Tibial nerve (tissue), 4 donors: ENCODE measurements around the gene DLX6. TPM values are rescaled to one million over a fixed set of nuclear protein-coding genes. Genes with fewer than 3 reads are reported as not detected.

ENCODE experiments used
- DNase-seq, 2 donors: peaks; one replicate each; pipeline ENCODE4 v3.0.0-alpha.2; 2019; ENCODE audit warnings: low spot score in 2 of 2
- H3K27ac ChIP-seq, 4 donors: fragments of 200-600 bp; sonication (generic) in 3 of 4; one replicate each; pipeline ENCODE4 v1.5.1; 2017 to 2019; ENCODE audit warnings: mild to moderate bottlenecking in 1 of 4
- H3K27me3 ChIP-seq, 2 donors: fragments of 200-600 bp; sonication (generic) in 1 of 2; one replicate each; pipeline versions ENCODE4 v1.5.1 to v1.6.0; 2017 to 2019
- H3K36me3 ChIP-seq, 3 donors: fragments of 200-600 bp; sonication (generic); one replicate each; pipeline ENCODE4 v1.5.1; 2018 to 2019
- H3K4me1 ChIP-seq, 4 donors: fragments of 200-600 bp; sonication (generic) in 3 of 4; one replicate each; pipeline ENCODE4 v1.5.1; 2017 to 2019
- H3K4me3 ChIP-seq, 4 donors: fragments of 200-600 bp; sonication (generic) in 3 of 4; one replicate each; pipeline ENCODE4 v1.5.1; 2017 to 2019; ENCODE audit warnings: mild to moderate bottlenecking in 1 of 4, moderate library complexity in 1 of 4
- H3K9me3 ChIP-seq, 4 donors: fragments of 200-600 bp; sonication (generic) in 3 of 4; one replicate each; pipeline ENCODE4 v1.5.1; 2017 to 2019
- CTCF ChIP-seq, 5 experiments: fragments of 200-600 bp in 3 of 5; fragments of 450-650 bp in 2 of 5; sonication (generic) in 3 of 5; IDR thresholded peaks; one replicate each; pipeline ENCODE4 v1.5.1; 2016 to 2019; ENCODE audit warnings: antibody characterized with exemption in 5 of 5, mild to moderate bottlenecking in 3 of 5, moderate library complexity in 2 of 5
- EP300 ChIP-seq, 2 donors: sonication (generic); formaldehyde crosslinking; IDR thresholded peaks; one replicate each; pipeline ENCODE4 v1.6.1; 2017; ENCODE audit warnings: antibody characterized with exemption in 2 of 2, mild to moderate bottlenecking in 1 of 2
- POLR2A ChIP-seq, 2 donors: fragments of 450-650 bp; IDR thresholded peaks; one replicate each; pipeline ENCODE4 v1.6.1; 2017; ENCODE audit warnings: antibody characterized with exemption in 2 of 2, mild to moderate bottlenecking in 2 of 2, moderate library complexity in 2 of 2
- WGBS, 2 donors: methylation state at CpG; one replicate each; pipeline ENCODE4 v1.1.5; 2018; 5-methylcytosine and 5-hydroxymethylcytosine counted together
- total RNA-seq, 4 donors: library from RNA; depleted of rRNA; stranded (reverse); fragments of >200 nt; gene quantifications; one replicate each; pipeline ENCODE4 v1.1.0, GENCODE V29; 2016

Gene DLX6
- total RNA-seq, 4 donors from 2014 or later = not detected

- Histone ChIP-seq H3K36me3 (no peaks in the 10 kb centered on the region), H3K27ac (no peak overlapping the region), H3K27me3 (peaks cover 13 to 100% of the 10 kb centered on the region in 2 donors), H3K4me3 (no peak overlapping the region), H3K9me3 (no peaks in the 10 kb centered on the region), H3K4me1 (peaks cover 0 to 30% (median 4%) of the 10 kb centered on the region in 4 donors)
- no peak for DNase-seq
- WGBS, 2 donors = 16 to 20% methylated on average over 13 of the region's 13 CpGs
- no peak for TF ChIP-seq POLR2A (IDR thresholded peaks at IDR 0.05)
- no peak for TF ChIP-seq EP300 (IDR thresholded peaks at IDR 0.05)
- no peak for TF ChIP-seq CTCF (IDR thresholded peaks at IDR 0.05)
Measured at GRCh38 chr7:96991546-96992191, 13.7 kb upstream of the DLX6 start.

GRCh38 chr7:96992192-96993005 is 13.0 kb upstream of the DLX6 start:
- TF ChIP-seq CTCF (IDR thresholded peaks at IDR 0.05) (no peak), POLR2A (IDR thresholded peaks at IDR 0.05) (no peak), EP300 (IDR thresholded peaks at IDR 0.05) (no peak)
- peak overlapping the region in 1 of 4 donors; percentile 1 for H3K4me3 ChIP-seq

GRCh38 chr7:96993094-96993865 is 12.1 kb upstream of the DLX6 start:
- peaks cover 13 to 100% of the 10 kb centered on the region in 2 donors for H3K27me3 ChIP-seq
- peaks cover 0 to 44% (median 5%) of the 10 kb centered on the region in 4 donors for H3K4me1 ChIP-seq
- no peak for TF ChIP-seq CTCF (IDR thresholded peaks at IDR 0.05)
- TF ChIP-seq EP300 (IDR thresholded peaks at IDR 0.05) = no peak
- no peak for TF ChIP-seq POLR2A (IDR thresholded peaks at IDR 0.05)
- peak overlapping the region in 1 of 4 donors; percentile 1 for H3K4me3 ChIP-seq
- 15 to 18% methylated on average over 27 of the region's 27 CpGs for WGBS, 2 donors
- no peaks in the 10 kb centered on the region for H3K36me3 ChIP-seq
- no peak for DNase-seq
- H3K9me3 ChIP-seq = no peaks in the 10 kb centered on the region
- H3K27ac ChIP-seq = no peak overlapping the region

More at GRCh38 chr7:96992192-96993005, 13.0 kb upstream of the DLX6 start:
- Histone ChIP-seq H3K36me3 (no peaks in the 10 kb centered on the region), H3K27ac (no peak overlapping the region), H3K9me3 (no peaks in the 10 kb centered on the region), H3K4me1 (peaks cover 0 to 37% (median 5%) of the 10 kb centered on the region in 4 donors), H3K27me3 (peaks cover 13 to 100% of the 10 kb centered on the region in 2 donors)
- DNase-seq = no peak
- WGBS, 2 donors = 15 to 18% methylated on average over 46 to 47 of the region's 47 CpGs

GRCh38 chr7:96993980-96994379 is 11.4 kb upstream of the DLX6 start:
- no peak for DNase-seq
- peaks cover 0 to 43% (median 5%) of the 10 kb centered on the region in 4 donors for H3K4me1 ChIP-seq
- no peak overlapping the region for H3K27ac ChIP-seq
- TF ChIP-seq CTCF (IDR thresholded peaks at IDR 0.05) (no peak), POLR2A (IDR thresholded peaks at IDR 0.05) (no peak), EP300 (IDR thresholded peaks at IDR 0.05) (no peak)
- 35 to 50% methylated on average over 1 of the region's 1 CpG for WGBS, 2 donors
- no peaks in the 10 kb centered on the region for H3K36me3 ChIP-seq
- H3K4me3 ChIP-seq = no peak overlapping the region
- peaks cover 13 to 100% of the 10 kb centered on the region in 2 donors for H3K27me3 ChIP-seq
- no peaks in the 10 kb centered on the region for H3K9me3 ChIP-seq
